HG02798 (cell line): ENCODE measurements around the gene ZP3.
"Not testable (repeated sequence)": the region's sequence is repeated elsewhere in the genome, so short reads cannot be mapped to it uniquely, and the experiment has no call there.

ENCODE experiments used
- ATAC-seq: cut with Tn5 transposase; IDR thresholded peaks from one replicate; pipeline ENCODE4 v1.9.1; 2021; ENCODE audit warnings: mild to moderate bottlenecking; ENCODE audit not compliant: unreplicated experiment, poor library complexity

The ZP3 gene

GRCh38 chr7:76424413-76425111, at the start of gene ZP3:
ZP3 (plus strand) TSS chr7:76424950; CDS start chr7:76424965, 15 bp downstream.
- ATAC-seq: peak; percentile 90

- no peak for ATAC-seq
Measured at GRCh38 chr7:76375251-76375650, 49.5 kb upstream of the ZP3 start.

DNA sequence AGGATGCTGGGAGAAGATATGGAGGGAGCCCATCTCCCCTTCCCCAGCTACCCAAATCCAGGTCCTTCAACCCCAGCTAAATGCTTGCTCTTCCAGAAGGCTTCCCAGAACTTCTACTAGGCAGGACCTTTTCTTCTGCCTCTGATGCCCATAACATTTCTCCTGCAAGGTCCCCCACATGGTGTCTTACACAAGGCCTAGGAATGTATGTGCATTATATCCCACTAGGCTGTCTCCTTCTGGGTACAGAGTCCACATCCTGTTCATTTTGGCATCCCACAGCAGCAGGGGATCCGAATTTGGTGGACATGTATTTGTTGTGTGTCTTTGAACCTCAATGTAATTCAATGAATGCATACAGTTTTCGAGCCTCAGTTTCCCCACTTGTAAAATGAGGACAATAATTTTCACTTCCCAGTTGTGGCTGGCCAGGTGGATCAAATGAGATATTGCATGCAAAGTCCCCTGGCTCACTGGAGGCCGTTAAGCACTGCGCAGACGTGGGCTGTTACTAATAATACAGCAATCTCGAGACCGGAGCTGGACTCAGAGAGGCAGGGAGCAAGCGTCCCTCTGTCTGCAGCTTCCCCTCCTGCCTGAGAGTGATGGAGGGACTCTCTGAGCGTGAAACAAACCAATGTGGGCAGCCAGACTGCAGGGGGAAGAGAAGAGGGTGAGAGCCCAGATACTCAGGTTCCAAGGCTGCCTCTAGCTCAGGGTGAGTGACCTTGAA, 47.4 kb upstream of the ZP3 start:
- no peak for ATAC-seq

- ATAC-seq: no peak
Measured at GRCh38 chr7:76380623-76380966, 44.2 kb upstream of the ZP3 start.

DNA sequence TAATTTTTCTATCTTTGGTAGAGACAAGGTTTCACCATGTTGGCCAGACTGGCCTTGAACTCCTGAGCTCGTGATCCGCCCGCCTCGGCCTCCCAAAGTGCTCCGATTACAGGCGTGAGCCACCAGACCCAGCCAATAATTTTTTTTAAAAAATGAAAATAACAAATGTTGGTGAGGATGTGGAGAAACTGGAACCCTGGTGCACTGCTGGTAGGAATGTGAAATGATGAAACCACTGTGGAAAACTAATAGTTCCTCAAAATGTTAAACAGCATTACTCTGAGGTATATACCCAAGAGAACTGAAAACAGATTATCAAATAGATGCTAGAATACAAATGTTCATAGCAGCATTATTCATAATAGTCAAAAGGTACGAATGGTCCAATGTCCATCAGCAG, 42.9 kb upstream of the ZP3 start:
- no peak for ATAC-seq

DNA sequence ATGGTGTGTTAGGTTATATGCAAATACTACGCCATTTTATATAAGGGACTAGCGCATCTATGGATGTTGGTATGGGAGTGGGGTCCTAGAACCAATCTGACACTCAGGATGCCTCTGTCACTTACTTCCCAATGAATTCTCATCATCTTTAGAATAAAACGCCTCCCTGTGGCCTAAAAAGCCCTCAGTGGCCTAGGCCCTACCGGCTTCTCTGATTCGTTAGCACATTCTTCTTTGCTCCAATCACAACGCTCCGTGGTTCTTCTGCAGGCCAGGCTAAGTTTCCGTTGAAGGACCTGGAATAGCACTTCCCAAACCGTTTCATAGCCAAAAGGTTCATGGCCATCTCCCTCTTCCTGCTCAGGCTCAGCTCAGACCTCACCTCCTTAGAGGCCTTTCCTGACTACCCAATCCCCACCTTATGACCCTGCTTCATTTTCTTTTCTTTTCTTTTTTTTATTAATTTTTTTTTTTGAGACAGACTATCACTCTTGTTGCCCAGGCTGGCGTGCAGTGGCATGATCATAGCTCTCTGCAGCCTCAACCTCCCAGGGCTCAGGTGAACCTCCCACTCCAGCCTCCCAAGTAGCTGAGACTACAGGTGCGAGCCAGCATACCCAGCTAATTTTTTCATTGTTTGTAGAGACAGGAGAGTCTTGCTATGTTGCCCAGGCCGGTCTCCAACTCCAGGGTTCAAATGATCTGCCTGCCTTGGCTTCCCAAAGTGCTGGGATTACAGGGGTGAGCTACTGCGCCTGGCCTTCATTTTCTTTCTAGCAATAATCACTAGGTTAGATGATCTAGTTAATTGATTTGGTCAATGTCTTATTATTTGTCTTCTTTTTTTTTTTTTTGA, 41.4 kb upstream of the ZP3 start:
- ATAC-seq: no peak

DNA sequence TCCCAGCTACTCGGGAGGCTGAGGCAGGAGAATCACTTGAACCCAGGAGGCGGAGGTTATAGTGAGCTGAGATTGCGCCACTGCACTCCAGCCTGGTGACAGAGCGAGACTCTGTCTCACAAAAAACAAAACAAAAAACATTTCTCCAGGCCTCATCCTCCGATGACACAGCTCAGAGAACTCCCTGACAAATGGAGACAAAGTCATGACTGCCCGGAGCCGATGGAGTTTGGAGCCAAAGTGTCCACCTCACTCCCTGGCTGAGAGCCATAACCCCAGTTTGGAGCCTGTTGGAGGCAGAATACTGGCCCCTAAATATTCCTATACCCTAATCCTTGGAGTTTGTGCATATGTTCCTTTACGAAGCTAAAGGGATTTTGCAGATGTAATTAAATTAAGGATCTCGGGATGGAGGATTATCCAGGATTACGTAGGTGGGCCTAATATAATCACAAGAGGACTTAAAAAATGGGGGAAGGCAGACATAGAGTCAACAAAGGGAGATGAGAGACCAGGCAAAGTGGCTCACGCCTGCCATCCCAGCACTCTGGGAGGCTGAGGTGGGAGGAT, 38.0 kb upstream of the ZP3 start:
- ATAC-seq: no peak

DNA sequence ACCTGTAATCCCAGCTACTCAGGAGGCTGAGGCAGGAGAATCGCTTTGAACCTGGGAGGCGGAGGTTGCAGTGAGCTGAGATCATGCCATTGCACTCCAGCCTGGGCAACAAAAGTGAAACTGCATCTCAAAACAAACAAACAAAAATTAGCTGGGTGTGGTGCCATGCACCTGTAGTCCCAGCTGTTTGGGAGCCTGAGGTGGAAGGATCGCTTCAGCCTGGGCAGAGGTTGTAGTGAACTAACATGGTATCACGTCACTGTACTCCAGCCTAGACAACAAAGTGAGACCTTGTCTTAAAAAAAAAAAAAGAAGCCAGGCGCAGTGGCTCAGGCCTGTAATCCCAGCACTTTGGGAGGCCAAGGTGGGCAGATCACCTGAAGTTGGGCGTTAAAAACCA, 37.0 kb upstream of the ZP3 start:
- not testable (repeated sequence) for ATAC-seq

DNA sequence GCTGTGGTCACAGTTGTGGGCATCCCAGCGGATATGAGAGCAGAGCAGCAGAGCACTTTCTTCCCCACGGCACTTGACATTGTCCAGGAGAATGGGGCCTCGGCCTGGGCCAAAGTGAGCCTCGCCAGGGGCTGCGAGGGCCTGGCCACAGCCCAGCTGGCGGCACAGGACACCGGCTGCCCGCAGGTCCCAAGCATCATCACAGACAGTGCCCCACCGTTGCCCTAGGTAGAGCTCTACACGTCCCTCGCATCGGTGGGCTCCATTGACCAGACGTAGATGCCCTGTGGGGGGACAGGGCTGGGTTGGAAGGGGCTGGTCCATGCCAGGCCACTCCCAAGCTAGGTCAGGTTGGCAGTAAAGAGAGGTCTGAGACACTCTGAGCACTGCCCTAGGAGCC, 34.7 kb upstream of the ZP3 start:
- ATAC-seq: no peak

DNA sequence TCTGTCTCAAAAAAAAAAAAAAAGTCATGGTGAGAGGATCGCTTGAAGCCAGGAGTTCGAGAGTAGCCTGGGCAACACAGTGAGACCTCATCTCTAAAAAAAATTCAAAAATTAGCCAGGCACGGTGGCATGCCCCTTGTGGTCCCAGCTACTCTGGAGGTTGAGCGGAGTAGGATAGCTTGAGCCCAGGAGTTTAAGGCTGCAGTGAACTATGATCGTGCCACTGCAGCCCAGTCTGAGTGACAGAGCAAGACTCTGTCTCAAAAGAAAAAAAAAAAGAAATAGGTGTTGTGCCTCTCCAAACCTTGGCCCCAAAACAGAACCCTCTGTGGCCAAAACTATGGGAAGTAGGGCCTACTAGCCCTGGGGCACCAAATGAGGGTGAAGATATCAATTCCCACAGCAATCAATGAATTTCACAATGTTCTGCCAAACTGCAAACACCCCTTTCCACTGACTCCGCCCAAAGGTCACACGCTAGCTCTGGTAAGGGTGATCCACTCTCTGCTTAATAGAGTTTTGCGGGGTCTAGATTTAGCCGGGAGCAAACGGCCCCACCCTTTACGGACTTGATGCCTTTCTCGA, 32.1 kb upstream of the ZP3 start:
- no peak for ATAC-seq

- ATAC-seq: peak; percentile 94
Measured at GRCh38 chr7:76393116-76394031, 31.4 kb upstream of the ZP3 start.

- ATAC-seq: no peak
Measured at GRCh38 chr7:76394957-76395356, 29.8 kb upstream of the ZP3 start.

DNA sequence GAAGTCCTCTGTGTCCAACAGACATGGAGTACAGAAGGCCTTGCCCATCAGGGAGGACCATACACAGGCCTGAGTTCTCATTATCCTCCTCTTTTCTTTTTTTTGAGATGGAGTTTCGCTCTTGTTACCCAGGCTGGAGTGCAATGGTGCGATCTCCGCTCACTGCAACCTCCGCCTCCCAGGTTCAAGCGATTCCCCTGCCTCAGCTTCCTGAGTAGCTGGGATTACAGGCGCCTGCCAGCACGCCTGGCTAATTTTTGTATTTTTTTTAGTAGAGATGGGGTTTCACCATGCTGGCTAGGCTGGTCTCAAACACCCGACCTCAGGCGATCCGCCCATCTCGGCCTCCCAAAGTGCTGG, 29.2 kb upstream of the ZP3 start:
- not testable (repeated sequence) for ATAC-seq

GRCh38 chr7:76395965-76396726, 28.6 kb upstream of the ZP3 start:
- no peak for ATAC-seq

DNA sequence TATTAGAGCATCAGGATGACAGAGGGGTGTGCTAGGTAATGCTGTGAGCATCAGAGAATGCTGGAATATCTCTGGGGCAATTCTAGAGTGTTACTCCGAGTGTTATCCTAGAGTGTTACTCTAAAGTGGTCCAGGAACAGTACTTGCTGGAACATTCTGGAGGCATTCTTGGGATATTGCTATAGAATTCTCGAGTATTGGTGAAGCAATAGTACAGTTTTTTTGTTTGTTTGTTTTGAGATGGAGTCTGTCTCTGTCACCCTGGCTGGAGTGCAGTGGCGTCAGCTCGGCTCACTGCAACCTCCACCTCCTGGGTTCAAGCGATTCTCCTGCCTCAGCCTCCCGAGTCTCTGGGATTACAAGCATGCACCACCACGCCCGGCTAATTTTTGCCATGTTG, 27.9 kb upstream of the ZP3 start:
- no peak for ATAC-seq

DNA sequence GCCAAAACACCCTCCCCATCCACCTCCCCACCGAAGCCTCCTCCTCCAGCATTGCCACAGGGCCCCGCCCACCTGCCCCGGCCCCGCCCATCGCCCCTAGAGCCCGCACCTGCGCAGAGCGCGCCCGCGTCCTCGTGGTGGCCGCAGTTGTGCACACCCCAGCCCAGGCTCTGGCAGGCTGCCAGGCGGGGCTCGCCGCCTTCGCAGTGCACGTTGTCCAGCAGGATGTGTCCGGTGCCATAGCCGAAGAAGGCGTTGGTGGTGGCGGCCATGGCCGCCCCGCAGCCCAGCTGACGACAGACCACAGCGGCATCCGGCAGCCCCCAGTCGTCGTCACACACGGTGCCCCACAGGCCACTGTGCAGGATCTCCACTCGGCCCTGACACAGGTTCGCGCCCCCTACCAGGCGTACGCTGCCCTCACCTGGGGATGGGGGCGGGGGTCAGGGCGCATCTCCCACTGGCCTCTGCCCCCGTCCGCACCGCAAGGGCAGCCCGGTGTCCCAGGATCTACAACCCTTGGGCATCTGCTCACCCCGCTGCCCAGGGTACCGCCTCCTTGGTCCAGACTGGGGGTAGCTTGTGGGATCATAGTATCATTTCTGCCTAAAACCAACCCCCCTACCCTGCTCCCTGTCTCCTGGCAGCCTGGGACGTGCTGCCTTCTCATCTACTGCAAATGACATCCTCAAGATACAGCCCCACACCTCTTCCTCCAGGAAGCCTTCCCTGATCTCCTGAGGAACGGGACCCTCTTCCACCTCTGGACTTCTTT, 27.2 kb upstream of the ZP3 start:
- peak; percentile 23 for ATAC-seq

GRCh38 chr7:76400248-76400647, 24.5 kb upstream of the ZP3 start:
- no peak for ATAC-seq

DNA sequence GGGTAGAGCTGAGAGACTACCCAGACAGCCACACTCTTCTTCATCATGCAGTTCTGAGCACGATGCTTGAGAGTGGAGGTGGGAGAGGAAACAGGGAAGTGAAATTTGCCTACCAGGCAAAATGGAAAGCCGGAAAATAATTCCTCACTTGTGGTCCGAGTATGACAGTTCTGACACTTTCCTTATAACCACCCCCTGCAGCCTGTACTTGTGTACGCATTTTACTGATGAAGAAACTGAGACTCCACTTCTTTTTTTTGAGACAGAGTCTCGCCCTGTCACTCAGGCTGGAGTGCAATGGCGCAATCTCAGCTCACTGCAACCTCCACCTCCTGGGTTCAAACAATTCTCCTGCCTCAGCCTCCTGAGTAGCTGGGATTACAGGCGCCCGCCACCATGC, 21.7 kb upstream of the ZP3 start:
- ATAC-seq: not testable (repeated sequence)
